Astrocyte (in vitro differentiated cells and primary cell): ENCODE measurements around the gene CIAO2B. TPM values are rescaled to one million over a fixed set of nuclear protein-coding genes. Genes with fewer than 3 reads are reported as not detected.
A peak's percentile ranks its signal among the peaks of the same experiment; 100 is the strongest.

Experiments
- DNase-seq: peaks from one replicate; pipeline ENCODE4 v3.0.0-alpha.2; 2010; ENCODE audit warnings: low read depth
- FAIRE-seq: peaks from 2 replicates; lab custom pipeline; 2011; peaks lifted over from hg19 to GRCh38; lab: Jason Lieb, UNC
- H2AFZ ChIP-seq: 2 replicates; pipeline ENCODE4 v1.6.0; 2012; ENCODE audit warnings: low read depth, low read length, inconsistent platforms
- H3K27ac ChIP-seq: 2 replicates; pipeline ENCODE4 v1.5.1; 2011; ENCODE audit warnings: low read depth, low read length, inconsistent platforms
- H3K27me3 ChIP-seq: 2 replicates; pipeline ENCODE4 v1.6.0; 2011; ENCODE audit warnings: low read length, inconsistent platforms; ENCODE audit not compliant: insufficient read depth
- H3K36me3 ChIP-seq: 2 replicates; pipeline ENCODE4 v1.5.1; 2011; ENCODE audit warnings: low read length, inconsistent platforms; ENCODE audit not compliant: insufficient read depth
- H3K4me1 ChIP-seq: 2 replicates; pipeline ENCODE4 v1.5.1; 2011; ENCODE audit warnings: low read length, inconsistent platforms; ENCODE audit not compliant: insufficient read depth
- H3K4me2 ChIP-seq: 2 replicates; pipeline ENCODE4 v1.6.0; 2012; ENCODE audit warnings: low read length, inconsistent platforms
- H3K4me3 ChIP-seq: 2 replicates; pipeline ENCODE4 v1.5.1; 2011; ENCODE audit warnings: low read depth, mild to moderate bottlenecking, low read length, inconsistent platforms; ENCODE audit not compliant: insufficient read depth
- H3K79me2 ChIP-seq: 2 replicates; pipeline ENCODE4 v1.6.0; 2012; ENCODE audit warnings: mild to moderate bottlenecking, low read length, inconsistent platforms; ENCODE audit not compliant: insufficient read depth
- H3K9ac ChIP-seq: 2 replicates; pipeline ENCODE4 v1.6.0; 2012; ENCODE audit warnings: mild to moderate bottlenecking, low read length, inconsistent platforms
- H3K9me3 ChIP-seq: 2 replicates; pipeline ENCODE4 v1.5.1; 2012; ENCODE audit warnings: low read depth, mild to moderate bottlenecking, low read length, inconsistent platforms; ENCODE audit not compliant: insufficient read depth
- H4K20me1 ChIP-seq: 2 replicates; pipeline ENCODE4 v1.6.0; 2012; ENCODE audit warnings: low read length, inconsistent platforms; ENCODE audit not compliant: insufficient read depth
- H3K27ac Mint-ChIP-seq: one replicate; pipeline ENCODE4 v1.8.0; 2021; ENCODE audit warnings: mild to moderate bottlenecking, mixed read lengths; ENCODE audit not compliant: unreplicated experiment
- H3K27me3 Mint-ChIP-seq: one replicate; pipeline ENCODE4 v1.8.0; 2021; ENCODE audit warnings: low read depth, mixed read lengths; ENCODE audit not compliant: unreplicated experiment
- H3K36me3 Mint-ChIP-seq: one replicate; pipeline ENCODE4 v1.8.0; 2021; ENCODE audit warnings: low read depth, mixed read lengths; ENCODE audit not compliant: unreplicated experiment
- H3K4me1 Mint-ChIP-seq: one replicate; pipeline ENCODE4 v1.8.0; 2021; ENCODE audit warnings: low read depth, mixed read lengths; ENCODE audit not compliant: unreplicated experiment
- H3K4me3 Mint-ChIP-seq: one replicate; pipeline ENCODE4 v1.8.0; 2021; ENCODE audit warnings: mild to moderate bottlenecking, moderate library complexity, mixed read lengths; ENCODE audit not compliant: unreplicated experiment
- H3K9me3 Mint-ChIP-seq: one replicate; pipeline ENCODE4 v1.8.0; 2021; ENCODE audit warnings: mild to moderate bottlenecking, mixed read lengths; ENCODE audit not compliant: unreplicated experiment
- CTCF ChIP-seq: IDR thresholded peaks from 2 replicates; pipeline ENCODE4 v1.5.1; 2011; ENCODE audit warnings: low read depth, mild to moderate bottlenecking, inconsistent platforms, low read length, moderate library complexity; ENCODE audit not compliant: insufficient read depth
- EZH2 ChIP-seq: IDR thresholded peaks from 2 replicates; pipeline ENCODE4 v1.6.1; 2012; ENCODE audit warnings: mild to moderate bottlenecking, low read length, inconsistent platforms; ENCODE audit not compliant: insufficient read depth
- total RNA-seq: library from RNA; stranded (reverse); gene quantifications from 2 replicates; pipeline ENCODE4 v1.2.1, GENCODE V29; 2021

Gene CIAO2B
- total RNA-seq, 1 donor from 2014 or later, result 75.6 TPM

- Histone ChIP-seq H3K4me1 (peaks cover 12% of the 10 kb centered on the region), H4K20me1 (no peaks in the 10 kb centered on the region), H3K79me2 (no peaks in the 10 kb centered on the region), H3K9me3 (no peaks in the 10 kb centered on the region), H3K27ac (no peak overlapping the region), H3K9ac (peak overlapping the region; percentile 33), H3K4me2 (peak overlapping the region; percentile 58), H2AFZ (no peak overlapping the region), H3K36me3 (no peaks in the 10 kb centered on the region), H3K27me3 (no peaks in the 10 kb centered on the region), H3K4me3 (no peak overlapping the region)
- no peak for TF ChIP-seq CTCF
- peak overlapping the region; percentile 63 for H3K27ac Mint-ChIP-seq
- H3K9me3 Mint-ChIP-seq, result peaks cover 3% of the 10 kb centered on the region
- H3K36me3 Mint-ChIP-seq, result no peaks in the 10 kb centered on the region
- peak overlapping the region; percentile 45 for H3K4me3 Mint-ChIP-seq
- peak; percentile 35 for DNase-seq
- H3K27me3 Mint-ChIP-seq, result peaks cover 8% of the 10 kb centered on the region
- no peak for FAIRE-seq
- peaks cover 31% of the 10 kb centered on the region for H3K4me1 Mint-ChIP-seq
These were observed 34.1 kb downstream of the CIAO2B start for GRCh38 chr16:66899945-66900710.

- Histone ChIP-seq H3K36me3 (no peaks in the 10 kb centered on the region), H3K4me2 (peak overlapping the region; percentile 58), H3K27me3 (no peaks in the 10 kb centered on the region), H3K27ac (no peak overlapping the region), H3K79me2 (no peaks in the 10 kb centered on the region), H4K20me1 (no peaks in the 10 kb centered on the region), H3K4me1 (peaks cover 12% of the 10 kb centered on the region), H2AFZ (peak overlapping the region; percentile 3), H3K9me3 (no peaks in the 10 kb centered on the region), H3K4me3 (no peak overlapping the region), H3K9ac (peak overlapping the region; percentile 33)
- no peak overlapping the region for H3K4me3 Mint-ChIP-seq
- peak overlapping the region; percentile 63 for H3K27ac Mint-ChIP-seq
- H3K9me3 Mint-ChIP-seq, result peaks cover 3% of the 10 kb centered on the region
- no peak for TF ChIP-seq CTCF
- TF ChIP-seq EZH2, result no peak
- H3K27me3 Mint-ChIP-seq, result peaks cover 10% of the 10 kb centered on the region
- DNase-seq (no peak), FAIRE-seq (no peak)
- peaks cover 24% of the 10 kb centered on the region for H3K4me1 Mint-ChIP-seq
- H3K36me3 Mint-ChIP-seq, result peaks cover 1% of the 10 kb centered on the region
These were observed 34.8 kb downstream of the CIAO2B start for GRCh38 chr16:66899310-66899944.

DNA sequence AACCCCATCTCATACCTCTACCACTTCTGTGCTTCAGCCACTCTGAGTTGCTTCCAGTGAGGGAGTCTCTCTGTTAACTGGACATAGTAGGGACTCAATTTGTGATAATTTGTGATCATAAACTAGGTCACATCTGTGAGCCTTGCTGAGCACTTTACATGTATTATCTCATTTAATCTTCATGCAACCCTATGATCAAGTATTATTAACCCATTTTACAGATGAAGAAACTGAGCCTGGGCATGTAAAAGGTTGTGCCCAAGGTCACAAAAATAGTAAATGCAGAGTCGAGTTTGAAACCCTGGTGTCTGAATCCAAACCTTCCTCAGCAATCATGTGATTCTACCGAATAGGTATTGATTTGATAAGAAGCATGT is 35.3 kb downstream of the CIAO2B start:
- peaks cover 8% of the 10 kb centered on the region for H3K27me3 Mint-ChIP-seq
- H3K4me1 Mint-ChIP-seq, result peaks cover 24% of the 10 kb centered on the region
- Histone ChIP-seq H3K4me3 (no peak overlapping the region), H3K79me2 (no peaks in the 10 kb centered on the region), H2AFZ (no peak overlapping the region), H3K9ac (no peak overlapping the region), H3K27me3 (no peaks in the 10 kb centered on the region), H3K9me3 (no peaks in the 10 kb centered on the region), H3K27ac (no peak overlapping the region), H4K20me1 (no peaks in the 10 kb centered on the region), H3K4me2 (no peak overlapping the region), H3K4me1 (peaks cover 12% of the 10 kb centered on the region), H3K36me3 (no peaks in the 10 kb centered on the region)
- peaks cover 3% of the 10 kb centered on the region for H3K9me3 Mint-ChIP-seq
- no peak for FAIRE-seq
- H3K27ac Mint-ChIP-seq, result peak overlapping the region; percentile 60
- no peak for TF ChIP-seq EZH2
- no peak for TF ChIP-seq CTCF
- no peak for DNase-seq
- H3K36me3 Mint-ChIP-seq, result peaks cover 1% of the 10 kb centered on the region
- H3K4me3 Mint-ChIP-seq, result no peak overlapping the region
